AG04450 (cell line): Measurements from ENCODE around the gene NID1. TPM values are rescaled to one million over a fixed set of nuclear protein-coding genes. Genes with fewer than 3 reads are reported as not detected.

Experiments used
- CTCF ChIA-PET: fragments of 300-600, 350-600 bp; formaldehyde crosslinking; extraction: SDS; loops from one replicate; lab custom pipeline; 2022; ENCODE audit warnings: antibody characterized with exemption, inconsistent platforms; lab: Charles Lee
- POLR2A ChIA-PET: fragments of 350-600 bp; formaldehyde crosslinking; extraction: SDS; loops from one replicate; lab custom pipeline; 2021; ENCODE audit warnings: antibody characterized with exemption, inconsistent platforms; lab: Yijun Ruan, JAX
- DNase-seq: peaks from one replicate; pipeline ENCODE4 v3.0.0-alpha.2; 2011; ENCODE audit warnings: low read depth, low spot score
- H3K27ac ChIP-seq: one replicate; pipeline ENCODE4 v1.5.1; 2012; ENCODE audit warnings: low read depth, low read length, control low read depth
- H3K27me3 ChIP-seq: one replicate; pipeline ENCODE4 v1.6.0; 2012; ENCODE audit warnings: low read length; ENCODE audit not compliant: control insufficient read depth, insufficient read depth
- H3K4me3 ChIP-seq: 2 replicates; pipeline ENCODE4 v1.5.1; 2011; ENCODE audit warnings: mild to moderate bottlenecking, low read depth, low read length, control low read depth
- H3K9me3 ChIP-seq: 2 replicates; pipeline ENCODE4 v1.5.1; 2012; ENCODE audit warnings: low read length; ENCODE audit not compliant: control insufficient read depth, insufficient read depth
- CTCF ChIP-seq: IDR thresholded peaks from 2 replicates; pipeline ENCODE4 v1.5.1; 2011; ENCODE audit warnings: low read depth, low read length, control low read depth, inconsistent platforms
- polyA plus RNA-seq: library from polyadenylated mRNA; depleted of rRNA; stranded (reverse); fragments of >200 nt; gene quantifications from 2 replicates; pipeline ENCODE4 v1.2.3, GENCODE V29; 2011

NID1 gene
- polyA plus RNA-seq, 1 experiment: 137 TPM

- Histone ChIP-seq H3K9me3 (peaks cover 4% of the 10 kb centered on the region; the same call in 1 of the 2 replicates), H3K27me3 (no peaks in the 10 kb centered on the region), H3K27ac (peak overlapping the region; percentile 80), H3K4me3 (no peak overlapping the region)
- DNase-seq: no peak
- ChIA-PET POLR2A (interaction anchor here (0.8 to 1.7 kb wide), 4 partner anchors 19 to 28 kb away, joined by 3 to 6 read pairs (median 4); no protein-coding TSS in a partner anchor), CTCF (interaction anchor here (1.3 to 1.5 kb wide), 2 partner anchors 29 to 34 kb away, joined by 3 to 10 read pairs; no protein-coding TSS in a partner anchor)
- TF ChIP-seq CTCF: no peak
Observed at GRCh38 chr1:235942979-235943575, 121.8 kb downstream of the NID1 start.

- no peak for DNase-seq
- no peak overlapping the region for H3K27ac ChIP-seq
Observed at GRCh38 chr1:235942625-235942934, 122.3 kb downstream of the NID1 start.

GRCh38 chr1:235941876-235942624 is 122.8 kb downstream of the NID1 start:
- ChIA-PET CTCF (interaction anchor here (1.5 to 5.6 kb wide), 2 partner anchors 30 to 33 kb away, joined by 3 to 47 read pairs; no protein-coding TSS in a partner anchor), POLR2A (no interaction called here)
- TF ChIP-seq CTCF: no peak
- H3K4me3 ChIP-seq: no peak overlapping the region
- DNase-seq: no peak
- H3K9me3 ChIP-seq: peaks cover 4% of the 10 kb centered on the region; the same call in 1 of the 2 replicates
- H3K27ac ChIP-seq: no peak overlapping the region
- no peaks in the 10 kb centered on the region for H3K27me3 ChIP-seq

More at GRCh38 chr1:235942625-235942934, 122.3 kb downstream of the NID1 start:
- ChIA-PET CTCF (interaction anchor here (1.3 to 5.6 kb wide), 3 partner anchors 29 to 33 kb away, joined by 3 to 47 read pairs (median 10); no protein-coding TSS in a partner anchor), POLR2A (interaction anchor here (1.7 kb wide), 1 partner anchor 29 kb away, joined by 4 read pairs; no protein-coding TSS in a partner anchor)
- no peak overlapping the region for H3K4me3 ChIP-seq
- no peaks in the 10 kb centered on the region for H3K27me3 ChIP-seq
- peaks cover 4% of the 10 kb centered on the region; the same call in 1 of the 2 replicates for H3K9me3 ChIP-seq
- TF ChIP-seq CTCF: no peak

GRCh38 chr1:235940285-235940684 is 124.6 kb downstream of the NID1 start:
- H3K27ac ChIP-seq: no peak overlapping the region
- POLR2A ChIA-PET: interaction anchor here (1.9 kb wide), 1 partner anchor 31 kb away, joined by 4 read pairs; no protein-coding TSS in a partner anchor
- no peak for DNase-seq
- H3K9me3 ChIP-seq: peaks cover 4% of the 10 kb centered on the region; the same call in 1 of the 2 replicates
- CTCF ChIA-PET: interaction anchor here (0.8 to 5.6 kb wide), 2 partner anchors 31 to 33 kb away, joined by 3 to 47 read pairs; no protein-coding TSS in a partner anchor
- TF ChIP-seq CTCF: no peak
- H3K27me3 ChIP-seq: no peaks in the 10 kb centered on the region
- H3K4me3 ChIP-seq: no peak overlapping the region
